ENCODE measurements around the gene CLIC6. TPM values are rescaled to one million over a fixed set of nuclear protein-coding genes. Genes with fewer than 3 reads are reported as not detected.

The CLIC6 gene
- total RNA-seq: 1 to 10 TPM; 2.8 to 7.3 TPM

- H3K27ac ChIP-seq: no peak within 1 kb of the TSS
- ATAC-seq (ENCODE audit: insufficient number of reproducible peaks, low FRiP score, low read depth) (no peak), DNase-seq (ENCODE audit: low spot score) (no peak)
- H3K27me3 ChIP-seq (replicated peaks; ENCODE audit: insufficient read depth): no peaks in the 10 kb centered on the region
- H3K4me1 ChIP-seq (ENCODE audit: control insufficient read depth in 1 of 2, low read depth in 2 of 2): peaks cover 15 to 16% of the 10 kb centered on the region in 2 donors
- TF ChIP-seq CTCF (IDR thresholded peaks at IDR 0.05): no peak
- peak within 1 kb of the TSS; percentile 67 for H3K4me3 ChIP-seq
- H3K36me3 ChIP-seq: no peaks in the 10 kb centered on the region
- H3K9me3 ChIP-seq: no peaks in the 10 kb centered on the region
These were observed at the start of gene CLIC6 for GRCh38 chr21:34668803-34669148. TSS of gene CLIC6 (plus strand) at chr21:34668994. CDS start at chr21:34669389, 395 bp downstream.

GRCh38 chr21:34619841-34620665 is 48.7 kb upstream of the CLIC6 start:
- no peaks in the 10 kb centered on the region for H3K36me3 ChIP-seq
- H3K9me3 ChIP-seq: no peaks in the 10 kb centered on the region
- H3K27me3 ChIP-seq (replicated peaks; ENCODE audit: insufficient read depth): no peaks in the 10 kb centered on the region
- ATAC-seq (ENCODE audit: insufficient number of reproducible peaks, low FRiP score, low read depth) (no peak), DNase-seq (ENCODE audit: low spot score) (no peak)
- no peak for TF ChIP-seq CTCF (IDR thresholded peaks at IDR 0.05)
- no peak overlapping the region for H3K27ac ChIP-seq
- H3K4me3 ChIP-seq: no peak overlapping the region
- H3K4me1 ChIP-seq (ENCODE audit: control insufficient read depth in 1 of 2, low read depth in 2 of 2): peaks cover 3 to 6% of the 10 kb centered on the region in 2 donors

- H3K27me3 ChIP-seq (replicated peaks; ENCODE audit: insufficient read depth): no peaks in the 10 kb centered on the region
- no peaks in the 10 kb centered on the region for H3K9me3 ChIP-seq
- DNase-seq (ENCODE audit: low spot score) (no peak), ATAC-seq (ENCODE audit: insufficient number of reproducible peaks, low FRiP score, low read depth) (no peak)
- no peaks in the 10 kb centered on the region for H3K4me1 ChIP-seq (ENCODE audit: control insufficient read depth in 1 of 2, low read depth in 2 of 2)
- H3K27ac ChIP-seq: no peak overlapping the region
- no peaks in the 10 kb centered on the region for H3K36me3 ChIP-seq
- no peak overlapping the region for H3K4me3 ChIP-seq
- TF ChIP-seq CTCF (IDR thresholded peaks at IDR 0.05): no peak
These were observed 47.1 kb upstream of the CLIC6 start for GRCh38 chr21:34621434-34622350.

GRCh38 chr21:34623516-34623915 is 45.3 kb upstream of the CLIC6 start:
- H3K4me3 ChIP-seq: no peak overlapping the region
- no peaks in the 10 kb centered on the region for H3K9me3 ChIP-seq
- DNase-seq (ENCODE audit: low spot score): no peak
- no peaks in the 10 kb centered on the region for H3K36me3 ChIP-seq
- H3K4me1 ChIP-seq (ENCODE audit: control insufficient read depth in 1 of 2, low read depth in 2 of 2): no peaks in the 10 kb centered on the region
- TF ChIP-seq CTCF (IDR thresholded peaks at IDR 0.05): no peak
- ATAC-seq (ENCODE audit: insufficient number of reproducible peaks, low FRiP score, low read depth): no peak
- H3K27ac ChIP-seq: no peak overlapping the region
- H3K27me3 ChIP-seq (replicated peaks; ENCODE audit: insufficient read depth): no peaks in the 10 kb centered on the region

- no peak for DNase-seq (ENCODE audit: low spot score)
- no peak for ATAC-seq (ENCODE audit: insufficient number of reproducible peaks, low FRiP score, low read depth)
- H3K4me3 ChIP-seq: no peak overlapping the region
- H3K4me1 ChIP-seq (ENCODE audit: control insufficient read depth in 1 of 2, low read depth in 2 of 2): no peaks in the 10 kb centered on the region
- H3K9me3 ChIP-seq: no peaks in the 10 kb centered on the region
- H3K27me3 ChIP-seq (replicated peaks; ENCODE audit: insufficient read depth): no peaks in the 10 kb centered on the region
- H3K27ac ChIP-seq: no peak overlapping the region
- no peak for TF ChIP-seq CTCF (IDR thresholded peaks at IDR 0.05)
- H3K36me3 ChIP-seq: no peaks in the 10 kb centered on the region
These were observed 43.7 kb upstream of the CLIC6 start for GRCh38 chr21:34625030-34625593.
